Measurements from ENCODE around the gene PRKCE. TPM values are rescaled to one million over a fixed set of nuclear protein-coding genes. Genes with fewer than 3 reads are reported as not detected.

Gene PRKCE
- total RNA-seq, 4 donors from 2014 or later: 5.9 to 21.2 (median 18.5) TPM

GRCh38 chr2:45973426-45973825 is 322.0 kb downstream of the PRKCE start:
- Histone ChIP-seq H3K27ac (no peak overlapping the region), H3K27me3 (no peaks in the 10 kb centered on the region), H3K36me3 (peaks cover 0 to 5% of the 10 kb centered on the region in 2 donors), H3K4me3 (no peak overlapping the region), H3K9me3 (no peaks in the 10 kb centered on the region), H3K4me1 (peaks cover 0 to 10% (median 0%) of the 10 kb centered on the region in 3 donors)
- ATAC-seq: no peak
- TF ChIP-seq EP300 (IDR thresholded peaks at IDR 0.05) (no peak), POLR2A (IDR thresholded peaks at IDR 0.05) (no peak), POLR2AphosphoS5 (IDR thresholded peaks at IDR 0.05) (no peak)
- TF ChIP-seq, protein P1, sequence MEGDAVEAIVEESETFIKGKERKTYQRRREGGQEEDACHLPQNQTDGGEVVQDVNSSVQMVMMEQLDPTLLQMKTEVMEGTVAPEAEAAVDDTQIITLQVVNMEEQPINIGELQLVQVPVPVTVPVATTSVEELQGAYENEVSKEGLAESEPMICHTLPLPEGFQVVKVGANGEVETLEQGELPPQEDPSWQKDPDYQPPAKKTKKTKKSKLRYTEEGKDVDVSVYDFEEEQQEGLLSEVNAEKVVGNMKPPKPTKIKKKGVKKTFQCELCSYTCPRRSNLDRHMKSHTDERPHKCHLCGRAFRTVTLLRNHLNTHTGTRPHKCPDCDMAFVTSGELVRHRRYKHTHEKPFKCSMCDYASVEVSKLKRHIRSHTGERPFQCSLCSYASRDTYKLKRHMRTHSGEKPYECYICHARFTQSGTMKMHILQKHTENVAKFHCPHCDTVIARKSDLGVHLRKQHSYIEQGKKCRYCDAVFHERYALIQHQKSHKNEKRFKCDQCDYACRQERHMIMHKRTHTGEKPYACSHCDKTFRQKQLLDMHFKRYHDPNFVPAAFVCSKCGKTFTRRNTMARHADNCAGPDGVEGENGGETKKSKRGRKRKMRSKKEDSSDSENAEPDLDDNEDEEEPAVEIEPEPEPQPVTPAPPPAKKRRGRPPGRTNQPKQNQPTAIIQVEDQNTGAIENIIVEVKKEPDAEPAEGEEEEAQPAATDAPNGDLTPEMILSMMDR (IDR thresholded peaks at IDR 0.05): no peak
- 91% methylated on average over 3 to 4 of the region's 4 CpGs for WGBS, 2 donors (ENCODE audit: low coverage in 1 of 2)

DNA sequence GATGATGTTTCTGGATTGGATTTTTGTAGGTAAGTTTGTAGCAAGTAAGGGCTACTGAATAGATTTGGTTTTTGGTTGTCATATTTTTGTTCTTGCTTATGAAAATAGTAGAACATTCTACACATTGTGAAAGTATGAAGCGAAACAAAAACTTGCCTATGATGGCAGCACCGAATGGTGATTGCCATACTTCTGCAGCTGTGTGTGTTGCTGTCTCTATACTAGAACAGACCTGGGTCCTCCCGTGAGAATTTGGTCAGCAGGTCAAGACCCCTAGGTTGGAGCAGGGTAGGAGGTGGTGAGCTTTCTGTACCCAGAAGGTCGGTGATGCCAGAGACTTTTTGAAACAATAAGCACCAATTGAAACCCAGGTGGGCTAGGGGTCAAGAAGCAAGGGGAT is 322.6 kb downstream of the PRKCE start:
- WGBS, 2 donors (ENCODE audit: low coverage in 1 of 2): 88 to 94% methylated on average over 3 to 4 of the region's 4 CpGs
- H3K4me3 ChIP-seq: no peak overlapping the region
- ATAC-seq: no peak
- no peaks in the 10 kb centered on the region for H3K27me3 ChIP-seq
- no peaks in the 10 kb centered on the region for H3K9me3 ChIP-seq
- peaks cover 0 to 5% (median 0%) of the 10 kb centered on the region in 3 donors for H3K4me1 ChIP-seq
- no peak overlapping the region for H3K27ac ChIP-seq
- H3K36me3 ChIP-seq: peaks cover 0 to 12% of the 10 kb centered on the region in 2 donors
- TF ChIP-seq, protein P1 (IDR thresholded peaks at IDR 0.05): no peak
- TF ChIP-seq POLR2A (IDR thresholded peaks at IDR 0.05) (no peak), POLR2AphosphoS5 (IDR thresholded peaks at IDR 0.05) (no peak), EP300 (IDR thresholded peaks at IDR 0.05) (no peak)

DNA sequence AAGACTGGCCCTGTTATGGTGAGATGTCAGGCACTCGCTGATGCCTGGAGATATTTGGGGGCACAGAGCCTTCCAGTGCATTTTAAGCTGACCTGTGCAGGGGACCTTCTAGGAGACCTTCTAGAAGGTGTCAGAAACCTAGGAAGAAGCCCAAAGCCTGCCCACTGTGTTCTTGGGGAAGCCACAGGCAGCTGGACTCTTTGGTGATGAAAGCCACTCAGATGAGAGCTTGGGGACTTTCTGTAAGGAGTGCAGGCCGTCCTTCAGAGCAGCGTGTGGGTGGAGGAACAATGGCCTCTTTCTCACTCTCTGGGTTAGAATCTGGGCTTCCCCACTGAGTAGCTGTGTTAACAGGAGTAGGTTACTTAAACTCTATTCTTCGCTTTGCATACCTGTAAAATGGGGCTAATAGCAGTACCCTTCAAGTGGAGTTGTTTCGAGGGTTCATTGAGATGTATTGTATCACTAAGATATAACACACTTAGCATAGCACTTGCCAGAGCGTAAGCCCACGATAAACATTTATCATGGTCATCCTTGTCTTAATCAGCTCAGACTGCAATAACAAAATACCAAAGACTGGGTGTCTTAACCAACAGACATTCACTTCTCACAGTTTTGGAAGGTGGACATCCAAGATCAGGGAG is 323.4 kb downstream of the PRKCE start:
- no peak for TF ChIP-seq POLR2AphosphoS5 (IDR thresholded peaks at IDR 0.05)
- no peak for TF ChIP-seq EP300 (IDR thresholded peaks at IDR 0.05)
- TF ChIP-seq POLR2A (IDR thresholded peaks at IDR 0.05): no peak
- TF ChIP-seq, protein P1 (IDR thresholded peaks at IDR 0.05): no peak
- ATAC-seq: no peak
- Histone ChIP-seq H3K27me3 (no peaks in the 10 kb centered on the region), H3K4me1 (no peaks in the 10 kb centered on the region), H3K9me3 (no peaks in the 10 kb centered on the region), H3K36me3 (peaks cover 0 to 20% of the 10 kb centered on the region in 2 donors), H3K27ac (no peak overlapping the region), H3K4me3 (no peak overlapping the region)
- 92% methylated on average over 4 to 6 of the region's 7 CpGs for WGBS, 2 donors (ENCODE audit: low coverage in 1 of 2)

- H3K4me1 ChIP-seq: no peaks in the 10 kb centered on the region
Observed at GRCh38 chr2:45975752-45976517, 324.5 kb downstream of the PRKCE start.

More at GRCh38 chr2:45975752-45976517, 324.5 kb downstream of the PRKCE start:
- H3K9me3 ChIP-seq: no peaks in the 10 kb centered on the region
- H3K27me3 ChIP-seq: no peaks in the 10 kb centered on the region
- no peak overlapping the region for H3K4me3 ChIP-seq
- WGBS, 2 donors (ENCODE audit: low coverage in 1 of 2): 75 to 82% methylated on average over 2 to 4 of the region's 14 CpGs
- peaks cover 0 to 28% of the 10 kb centered on the region in 2 donors for H3K36me3 ChIP-seq
- TF ChIP-seq POLR2A (IDR thresholded peaks at IDR 0.05): no peak
- TF ChIP-seq, protein P1 (IDR thresholded peaks at IDR 0.05): no peak
- TF ChIP-seq EP300 (IDR thresholded peaks at IDR 0.05): no peak
- no peak for TF ChIP-seq POLR2AphosphoS5 (IDR thresholded peaks at IDR 0.05)
- ATAC-seq: no peak
- H3K27ac ChIP-seq: no peak overlapping the region
